Measurements from ENCODE around the gene THRB. TPM values are rescaled to one million over a fixed set of nuclear protein-coding genes. Genes with fewer than 3 reads are reported as not detected.

Gene THRB
- total and polyA plus RNA-seq, 9 of the 15 experiments (the other 6 are each of a cell fraction or from before 2014, with no cell fraction given): 1.7 to 14.9 (median 6.9) TPM

- DNase-seq (ENCODE audit: extremely low read depth in 1 of 4, low spot score in 3 of 4) (no peak), FAIRE-seq (no peak), ATAC-seq (no peak)
- no peaks in the 10 kb centered on the region; a peak in 1 of 5 replicates for H3K4me1 ChIP-seq (replicated peaks in 1 of 2; ENCODE audit: control insufficient read depth in 2 of 2, insufficient read depth in 2 of 2, low read length in 2 of 2)
- H3K9me3 ChIP-seq (replicated peaks; ENCODE audit: control insufficient read depth, insufficient read depth, low read depth, low read length): no peaks in the 10 kb centered on the region
- no peak overlapping the region for H3K4me3 ChIP-seq
- TF ChIP-seq MCM2 (IDR thresholded peaks at IDR 0.05; ENCODE audit: low read depth): no peak
- TF ChIP-seq MCM3 (IDR thresholded peaks at IDR 0.05): no peak
- TF ChIP-seq, protein P1, sequence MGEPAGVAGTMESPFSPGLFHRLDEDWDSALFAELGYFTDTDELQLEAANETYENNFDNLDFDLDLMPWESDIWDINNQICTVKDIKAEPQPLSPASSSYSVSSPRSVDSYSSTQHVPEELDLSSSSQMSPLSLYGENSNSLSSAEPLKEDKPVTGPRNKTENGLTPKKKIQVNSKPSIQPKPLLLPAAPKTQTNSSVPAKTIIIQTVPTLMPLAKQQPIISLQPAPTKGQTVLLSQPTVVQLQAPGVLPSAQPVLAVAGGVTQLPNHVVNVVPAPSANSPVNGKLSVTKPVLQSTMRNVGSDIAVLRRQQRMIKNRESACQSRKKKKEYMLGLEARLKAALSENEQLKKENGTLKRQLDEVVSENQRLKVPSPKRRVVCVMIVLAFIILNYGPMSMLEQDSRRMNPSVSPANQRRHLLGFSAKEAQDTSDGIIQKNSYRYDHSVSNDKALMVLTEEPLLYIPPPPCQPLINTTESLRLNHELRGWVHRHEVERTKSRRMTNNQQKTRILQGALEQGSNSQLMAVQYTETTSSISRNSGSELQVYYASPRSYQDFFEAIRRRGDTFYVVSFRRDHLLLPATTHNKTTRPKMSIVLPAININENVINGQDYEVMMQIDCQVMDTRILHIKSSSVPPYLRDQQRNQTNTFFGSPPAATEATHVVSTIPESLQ (CRISPR knock-in tag; IDR thresholded peaks at IDR 0.05): no peak
- TF ChIP-seq, protein P2, sequence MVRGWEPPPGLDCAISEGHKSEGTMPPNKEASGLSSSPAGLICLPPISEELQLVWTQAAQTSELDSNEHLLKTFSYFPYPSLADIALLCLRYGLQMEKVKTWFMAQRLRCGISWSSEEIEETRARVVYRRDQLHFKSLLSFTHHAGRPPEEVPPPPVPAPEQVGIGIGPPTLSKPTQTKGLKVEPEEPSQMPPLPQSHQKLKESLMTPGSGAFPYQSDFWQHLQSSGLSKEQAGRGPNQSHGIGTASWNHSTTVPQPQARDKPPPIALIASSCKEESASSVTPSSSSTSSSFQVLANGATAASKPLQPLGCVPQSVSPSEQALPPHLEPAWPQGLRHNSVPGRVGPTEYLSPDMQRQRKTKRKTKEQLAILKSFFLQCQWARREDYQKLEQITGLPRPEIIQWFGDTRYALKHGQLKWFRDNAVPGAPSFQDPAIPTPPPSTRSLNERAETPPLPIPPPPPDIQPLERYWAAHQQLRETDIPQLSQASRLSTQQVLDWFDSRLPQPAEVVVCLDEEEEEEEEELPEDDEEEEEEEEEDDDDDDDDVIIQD (CRISPR knock-in tag; IDR thresholded peaks at IDR 0.05): no peak
- no peak for TF ChIP-seq MNT (conservative IDR thresholded peaks at IDR 0.05)
- no peak for TF ChIP-seq HNRNPH1 (optimal IDR thresholded peaks at IDR 0.05; ENCODE audit: low read depth, low read length)
- TF ChIP-seq, protein P3, sequence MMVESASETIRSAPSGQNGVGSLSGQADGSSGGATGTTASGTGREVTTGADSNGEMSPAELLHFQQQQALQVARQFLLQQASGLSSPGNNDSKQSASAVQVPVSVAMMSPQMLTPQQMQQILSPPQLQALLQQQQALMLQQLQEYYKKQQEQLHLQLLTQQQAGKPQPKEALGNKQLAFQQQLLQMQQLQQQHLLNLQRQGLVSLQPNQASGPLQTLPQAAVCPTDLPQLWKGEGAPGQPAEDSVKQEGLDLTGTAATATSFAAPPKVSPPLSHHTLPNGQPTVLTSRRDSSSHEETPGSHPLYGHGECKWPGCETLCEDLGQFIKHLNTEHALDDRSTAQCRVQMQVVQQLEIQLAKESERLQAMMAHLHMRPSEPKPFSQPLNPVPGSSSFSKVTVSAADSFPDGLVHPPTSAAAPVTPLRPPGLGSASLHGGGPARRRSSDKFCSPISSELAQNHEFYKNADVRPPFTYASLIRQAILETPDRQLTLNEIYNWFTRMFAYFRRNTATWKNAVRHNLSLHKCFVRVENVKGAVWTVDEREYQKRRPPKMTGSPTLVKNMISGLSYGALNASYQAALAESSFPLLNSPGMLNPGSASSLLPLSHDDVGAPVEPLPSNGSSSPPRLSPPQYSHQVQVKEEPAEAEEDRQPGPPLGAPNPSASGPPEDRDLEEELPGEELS (CRISPR knock-in tag; IDR thresholded peaks at IDR 0.05; ENCODE audit: borderline replicate concordance): no peak
- no peaks in the 10 kb centered on the region for H3K36me3 ChIP-seq (ENCODE audit: control insufficient read depth, insufficient read depth, low read length)
- no peaks in the 10 kb centered on the region for H3K27me3 ChIP-seq (ENCODE audit: control insufficient read depth in 2 of 2, insufficient read depth in 2 of 2, low read length in 2 of 2)
- BruUV-seq (replicated peaks): no TSS peak
- CTCF ChIA-PET (ENCODE audit: low intra/inter-chr PET ratio): no interaction called here
- POLR2A ChIA-PET: no interaction called here
- H3K9ac ChIP-seq (ENCODE audit: insufficient read depth in 1 of 2, low read depth in 2 of 2, low read length in 2 of 2): no peak overlapping the region
- in situ Hi-C loops (cut with MboI): no loop called here
- H3K27ac ChIP-seq (ENCODE audit: extremely low read depth, low read depth, low read length): no peak overlapping the region
- 35% methylated on average over 3 of the region's 3 CpGs for WGBS (ENCODE audit: insufficient coverage, low coverage, missing lambda C conversion rate)
- H4K20me1 ChIP-seq (replicated peaks; ENCODE audit: control insufficient read depth, insufficient read depth, low read length): no peaks in the 10 kb centered on the region
- no peak overlapping the region for H2AFZ ChIP-seq (ENCODE audit: low read depth, low read length)
- no peaks in the 10 kb centered on the region for H3K9me1 ChIP-seq (ENCODE audit: control insufficient read depth, insufficient read depth, low read length)
- intact Hi-C loops (cut with micrococcal nuclease): no loop called here
- no peaks in the 10 kb centered on the region for H3K79me2 ChIP-seq (ENCODE audit: control insufficient read depth, insufficient read depth, low read length)
- no peak overlapping the region for H3K4me2 ChIP-seq (ENCODE audit: insufficient read depth, low read length)
Observed at GRCh38 chr3:24162929-24163328, 331.7 kb downstream of the THRB start.

Measured in K562 (cell line).